Peyer's patch (tissue), 4 donors: ENCODE measurements around the gene FGFRL1.

Source experiments
- POLR2A ChIP-seq, 2 donors: fragments of 450-650 bp; IDR thresholded peaks; one replicate each; pipeline ENCODE4 v1.5.1; 2017; ENCODE audit warnings: antibody characterized with exemption in 2 of 2, mild to moderate bottlenecking in 2 of 2, moderate library complexity in 2 of 2
- TF ChIP-seq, protein P1 (sequence below), 6 experiments: fragments of 450-650 bp in 4 of 6; fragments of 200-600 bp in 2 of 6; sonication (generic) in 1 of 6; IDR thresholded peaks; one replicate each; pipeline ENCODE4 v1.5.1; 2017 to 2019; ENCODE audit warnings: antibody characterized with exemption in 6 of 6, mild to moderate bottlenecking in 3 of 6, moderate library complexity in 1 of 6

GRCh38 chr4:1002131-1002630 is 9.2 kb upstream of the FGFRL1 start:
- TF ChIP-seq, protein P1, sequence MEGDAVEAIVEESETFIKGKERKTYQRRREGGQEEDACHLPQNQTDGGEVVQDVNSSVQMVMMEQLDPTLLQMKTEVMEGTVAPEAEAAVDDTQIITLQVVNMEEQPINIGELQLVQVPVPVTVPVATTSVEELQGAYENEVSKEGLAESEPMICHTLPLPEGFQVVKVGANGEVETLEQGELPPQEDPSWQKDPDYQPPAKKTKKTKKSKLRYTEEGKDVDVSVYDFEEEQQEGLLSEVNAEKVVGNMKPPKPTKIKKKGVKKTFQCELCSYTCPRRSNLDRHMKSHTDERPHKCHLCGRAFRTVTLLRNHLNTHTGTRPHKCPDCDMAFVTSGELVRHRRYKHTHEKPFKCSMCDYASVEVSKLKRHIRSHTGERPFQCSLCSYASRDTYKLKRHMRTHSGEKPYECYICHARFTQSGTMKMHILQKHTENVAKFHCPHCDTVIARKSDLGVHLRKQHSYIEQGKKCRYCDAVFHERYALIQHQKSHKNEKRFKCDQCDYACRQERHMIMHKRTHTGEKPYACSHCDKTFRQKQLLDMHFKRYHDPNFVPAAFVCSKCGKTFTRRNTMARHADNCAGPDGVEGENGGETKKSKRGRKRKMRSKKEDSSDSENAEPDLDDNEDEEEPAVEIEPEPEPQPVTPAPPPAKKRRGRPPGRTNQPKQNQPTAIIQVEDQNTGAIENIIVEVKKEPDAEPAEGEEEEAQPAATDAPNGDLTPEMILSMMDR (IDR thresholded peaks at IDR 0.05): no peak
- no peak for TF ChIP-seq POLR2A (IDR thresholded peaks at IDR 0.05)
